Stomach (tissue), 4 donors: ENCODE data around the gene NR6A1.

ENCODE experiments used
- EP300 ChIP-seq: sonication (generic); formaldehyde crosslinking; IDR thresholded peaks from one replicate; pipeline ENCODE4 v1.6.1; 2017; ENCODE audit warnings: antibody characterized with exemption
- POLR2AphosphoS5 ChIP-seq, 3 donors: sonication (generic); formaldehyde crosslinking; IDR thresholded peaks; one replicate each; pipeline ENCODE4 v1.6.1; 2016; ENCODE audit warnings: antibody characterized with exemption in 3 of 3

DNA sequence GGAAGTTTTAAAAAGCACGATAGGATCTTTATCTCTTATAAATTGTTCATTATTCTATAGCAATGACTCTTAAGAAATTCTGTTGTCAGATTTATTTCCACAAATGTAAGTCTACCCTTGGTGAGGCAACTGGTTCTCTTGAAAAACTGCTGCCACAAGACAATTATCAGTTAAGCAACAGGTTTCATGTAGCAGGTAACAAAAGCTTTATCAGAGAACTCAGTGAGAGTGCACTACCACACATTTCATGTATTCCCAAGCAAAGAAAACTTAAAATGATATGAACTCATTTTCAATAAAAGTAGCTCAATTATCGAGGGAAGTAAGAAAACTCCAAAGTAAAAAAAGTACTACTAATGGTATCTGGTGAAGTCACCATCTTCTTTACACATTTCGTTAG is 9.4 kb downstream of the NR6A1 start:
- TF ChIP-seq EP300 (no peak), POLR2AphosphoS5 (IDR thresholded peaks at IDR 0.05) (no peak)
